GM03348 (cell line): ENCODE data around the gene NLGN1.
"Not testable (repeated sequence)": the region's sequence is repeated elsewhere in the genome, so short reads cannot be mapped to it uniquely, and the experiment has no call there.

ENCODE experiments used
- DNase-seq: peaks from one replicate; pipeline ENCODE4 v3.0.0; 2012; ENCODE audit warnings: low spot score

NLGN1 gene

GRCh38 chr3:173556546-173556945, 159.0 kb downstream of the NLGN1 start:
- no peak for DNase-seq

- no peak for DNase-seq
Measured at GRCh38 chr3:173567997-173568396, 170.5 kb downstream of the NLGN1 start.

DNA sequence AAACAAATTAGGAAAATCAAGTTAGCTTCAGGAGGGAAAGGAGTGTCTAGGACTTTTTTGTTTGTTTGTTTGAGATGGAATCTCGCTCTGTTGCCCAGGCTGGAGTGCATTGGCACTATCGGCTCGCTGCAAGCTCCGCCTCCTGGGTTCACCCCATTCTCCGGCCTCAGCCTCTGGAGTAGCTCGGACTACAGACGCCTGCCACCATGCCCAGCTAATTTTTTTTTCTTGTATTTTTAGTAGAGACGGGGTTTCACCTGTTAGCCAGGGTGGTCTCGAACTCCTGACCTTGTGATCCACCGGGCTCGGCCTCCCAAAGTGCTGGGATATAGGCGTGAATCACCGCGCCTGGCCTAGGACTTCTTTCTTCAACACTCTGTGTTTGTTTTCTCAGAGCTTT, 171.1 kb downstream of the NLGN1 start:
- DNase-seq = no peak

GRCh38 chr3:173583496-173583895, 186.0 kb downstream of the NLGN1 start:
- no peak for DNase-seq

DNA sequence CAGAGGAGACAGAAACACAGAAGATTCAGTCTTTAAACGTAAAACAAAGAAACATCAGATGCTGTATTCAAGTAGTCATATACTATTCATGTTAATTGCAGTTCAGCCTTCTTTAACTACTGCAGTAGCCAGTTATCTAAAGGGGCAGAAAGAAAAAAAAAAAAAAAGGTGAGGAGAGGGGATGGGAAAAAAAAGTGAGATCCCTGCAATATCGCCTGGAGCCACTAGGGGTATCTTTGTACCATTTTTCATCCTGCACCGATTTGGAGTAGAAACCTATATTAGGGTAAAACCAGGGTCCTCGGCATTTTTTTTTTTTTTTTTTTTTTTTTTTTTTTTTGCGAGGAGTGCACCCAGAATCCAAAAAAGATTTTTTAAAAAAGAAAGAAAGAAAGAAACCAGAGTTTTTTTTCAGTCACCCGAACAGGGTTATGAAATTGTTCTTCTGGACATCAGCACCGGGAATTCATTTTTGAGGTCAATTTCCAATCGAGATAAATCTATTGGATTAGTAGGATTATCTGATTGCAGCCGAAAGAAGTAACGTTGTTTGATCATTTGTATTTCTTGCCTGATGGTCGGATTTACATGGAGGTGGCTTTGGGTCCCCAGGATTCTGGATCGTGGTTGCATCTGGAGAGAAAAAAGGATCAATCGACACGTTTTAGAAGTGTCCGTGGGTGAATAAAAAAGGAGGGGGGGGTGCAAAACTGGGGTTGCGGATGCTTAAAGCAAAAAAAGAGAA, 186.7 kb downstream of the NLGN1 start:
- DNase-seq = peak; percentile 62

GRCh38 chr3:173584838-173585831, 187.6 kb downstream of the NLGN1 start:
- peak; percentile 70 for DNase-seq

DNA sequence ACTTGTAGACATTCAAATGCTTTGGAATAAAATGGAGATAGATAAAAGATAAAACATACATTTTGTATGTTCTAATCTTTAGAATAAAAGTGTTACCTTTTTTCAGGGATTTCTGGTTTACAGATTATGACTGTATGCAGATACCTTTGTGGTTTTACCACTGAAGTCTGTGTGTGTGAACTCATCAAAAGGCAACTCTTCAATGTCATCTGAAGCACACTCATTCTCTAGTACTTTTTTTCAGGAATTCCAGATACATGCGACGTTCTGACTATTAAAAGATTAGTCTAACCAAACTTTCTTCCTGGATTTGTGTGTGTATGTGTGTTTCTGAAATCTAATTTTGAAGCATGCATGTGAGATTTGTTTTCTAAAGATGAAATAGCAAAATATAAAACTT, 188.6 kb downstream of the NLGN1 start:
- DNase-seq = peak; percentile 15

- DNase-seq = no peak
Measured at GRCh38 chr3:173587055-173587454, 189.5 kb downstream of the NLGN1 start.

- DNase-seq = no peak
Measured at GRCh38 chr3:173588556-173588955, 191.0 kb downstream of the NLGN1 start.

GRCh38 chr3:173589116-173589515, 191.6 kb downstream of the NLGN1 start:
- DNase-seq = no peak

GRCh38 chr3:173591401-173591800, 193.9 kb downstream of the NLGN1 start:
- no peak for DNase-seq

DNA sequence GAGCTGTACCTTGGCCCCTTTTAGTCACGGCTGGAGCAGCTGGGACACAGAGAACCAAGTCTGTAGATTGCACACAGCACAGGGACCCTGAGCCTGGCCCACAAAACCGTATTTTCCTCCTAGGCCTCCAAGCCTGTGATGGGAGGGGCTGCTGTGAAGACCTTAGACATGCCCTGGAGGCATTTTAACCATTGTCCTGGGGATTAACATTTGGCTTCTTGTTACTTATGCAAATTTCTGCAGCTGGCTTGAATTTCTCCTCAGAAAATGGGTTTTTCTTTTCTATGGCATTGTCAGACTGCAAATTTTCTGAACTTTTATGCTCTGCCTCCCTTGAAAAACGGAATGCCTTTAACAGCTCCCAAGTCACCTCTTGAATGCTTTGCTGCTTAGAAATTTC, 197.3 kb downstream of the NLGN1 start:
- not testable (repeated sequence) for DNase-seq

GRCh38 chr3:173599673-173600072, 202.1 kb downstream of the NLGN1 start:
- peak; percentile 28 for DNase-seq

GRCh38 chr3:173614522-173614921, 217.0 kb downstream of the NLGN1 start:
- no peak for DNase-seq

DNA sequence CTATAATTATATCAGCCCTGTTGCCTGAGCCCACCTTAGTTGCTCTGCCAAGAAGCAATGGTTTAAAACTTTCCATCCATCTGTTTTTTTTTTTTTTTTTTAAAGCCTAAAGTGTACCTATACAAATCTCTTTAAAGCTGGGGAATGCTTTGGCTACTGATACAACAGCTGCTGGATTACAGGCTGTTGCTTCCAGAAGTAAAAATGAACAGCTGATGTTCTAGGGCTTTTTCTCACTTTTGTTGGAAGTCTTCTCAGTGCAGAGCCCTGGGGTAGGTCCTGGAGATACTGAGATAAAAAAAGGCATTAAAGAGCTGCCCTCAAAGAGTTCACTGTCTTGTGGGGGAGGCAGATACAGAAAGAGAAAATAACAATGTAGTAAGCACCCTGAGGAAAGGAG, 218.1 kb downstream of the NLGN1 start:
- no peak for DNase-seq

GRCh38 chr3:173617490-173617889, 219.9 kb downstream of the NLGN1 start:
- no peak for DNase-seq

GRCh38 chr3:173618148-173618547, 220.6 kb downstream of the NLGN1 start:
- no peak for DNase-seq

DNA sequence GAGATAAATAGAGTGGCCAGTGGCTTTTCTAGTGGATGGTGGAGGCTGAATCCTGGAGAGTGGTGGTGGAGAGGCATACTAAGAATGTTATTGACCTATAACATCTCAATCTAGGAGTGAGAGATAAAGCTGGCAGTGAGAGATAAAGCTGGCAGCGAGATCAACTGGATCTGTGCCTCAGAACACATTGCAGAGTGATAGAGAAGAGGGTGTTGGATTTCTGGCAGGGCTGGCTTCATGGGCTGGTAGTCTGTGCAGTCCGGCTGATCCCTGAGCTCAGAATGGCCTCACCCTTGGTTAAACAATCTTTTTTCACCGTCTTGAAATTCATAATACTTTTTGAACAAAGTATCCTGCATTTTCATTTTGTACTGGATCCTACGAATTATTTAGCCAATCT, 221.2 kb downstream of the NLGN1 start:
- no peak for DNase-seq

DNA sequence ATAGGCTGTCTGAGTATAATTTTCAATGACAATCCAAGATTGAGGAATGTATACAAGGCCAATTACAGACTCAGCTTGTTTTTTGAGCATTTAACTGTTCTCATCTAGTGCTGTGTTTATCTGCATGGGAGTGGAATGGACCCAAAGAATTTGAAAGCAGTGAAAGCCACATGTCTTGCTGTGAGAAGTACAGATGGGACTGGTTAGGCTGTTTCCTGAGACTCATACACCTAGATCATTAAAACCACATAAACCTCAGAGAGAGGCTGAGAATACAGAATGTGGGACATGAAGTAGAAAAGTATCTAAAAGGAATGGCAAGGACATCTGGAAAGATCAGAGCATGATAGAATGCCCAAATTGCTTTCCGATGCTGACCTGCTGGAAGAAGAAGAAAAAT, 224.6 kb downstream of the NLGN1 start:
- peak; percentile 47 for DNase-seq

DNA sequence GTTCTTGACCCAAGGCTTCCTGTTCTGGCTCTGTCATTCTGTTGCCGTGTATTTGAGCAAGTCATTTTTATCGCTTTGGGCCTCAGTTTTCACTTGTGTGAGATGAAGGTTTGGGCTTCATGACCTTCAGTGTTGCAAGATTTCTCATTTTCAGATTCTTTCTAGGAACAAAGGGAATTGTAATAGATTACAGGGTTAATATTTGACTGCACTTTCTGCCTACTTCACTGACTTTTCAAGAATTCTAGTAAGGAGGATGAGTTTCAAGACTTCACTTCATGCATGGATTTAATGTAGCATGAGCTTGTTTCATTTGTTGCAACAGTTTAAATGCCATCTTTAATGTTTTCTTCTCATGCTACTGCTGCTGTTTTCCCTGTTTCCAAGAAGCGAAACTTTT, 226.5 kb downstream of the NLGN1 start:
- DNase-seq = no peak

DNA sequence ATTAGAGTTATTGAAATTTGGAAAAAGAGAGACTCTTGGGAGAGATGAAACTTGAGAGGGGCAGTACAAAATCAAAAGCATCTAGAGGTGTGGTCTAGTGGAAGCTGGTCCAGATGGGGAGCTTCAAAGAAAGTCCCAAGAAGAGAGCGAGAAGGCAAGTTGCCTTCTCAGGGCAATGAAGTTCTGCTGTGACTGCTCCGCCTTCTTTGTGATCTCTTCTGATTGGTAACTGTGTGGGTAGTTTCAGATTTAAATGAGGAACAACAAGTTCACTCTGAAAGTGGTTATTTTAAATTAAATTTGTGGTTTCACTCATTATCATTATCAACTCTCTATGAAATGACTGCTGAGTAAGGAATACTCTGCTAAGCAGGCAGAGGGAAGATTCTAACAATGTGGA, 233.3 kb downstream of the NLGN1 start:
- DNase-seq = no peak

- DNase-seq = no peak
Measured at GRCh38 chr3:173632945-173633344, 235.4 kb downstream of the NLGN1 start.

DNA sequence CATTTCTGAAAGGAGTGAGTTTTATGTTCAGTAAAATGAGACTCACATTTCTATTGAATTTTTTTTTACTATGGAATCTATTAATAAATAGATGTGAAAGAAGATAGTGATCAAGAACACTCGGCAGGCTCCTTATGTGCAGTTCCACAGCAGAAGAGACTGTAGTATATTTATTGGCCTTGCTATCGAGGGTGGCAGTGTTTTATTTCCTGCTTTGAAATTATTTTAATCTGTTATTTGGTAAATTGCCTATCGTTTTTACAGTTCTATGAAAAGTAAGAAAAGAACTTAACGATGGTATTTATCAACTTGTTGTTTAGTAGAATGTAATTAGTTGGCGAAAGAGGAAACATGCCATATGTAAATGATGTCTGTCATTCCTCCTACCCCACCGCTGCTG, 238.3 kb downstream of the NLGN1 start:
- DNase-seq = no peak
